Gastrocnemius medialis (tissue), 4 donors: Measurements from ENCODE around the gene NOP14.

Source experiments
- CTCF ChIP-seq, 5 experiments: fragments of 450-650 bp in 3 of 5; fragments of 200-600 bp in 2 of 5; sonication (generic) in 2 of 5; IDR thresholded peaks in 4 of 5; conservative IDR thresholded peaks in 1 of 5; 1 replicate in 4 of 5; 2 replicates in 1 of 5; pipeline ENCODE4 v1.5.1; 2016 to 2019; ENCODE audit warnings: antibody characterized with exemption in 5 of 5, mild to moderate bottlenecking in 3 of 5, moderate library complexity in 3 of 5
- POLR2A ChIP-seq, 2 donors: fragments of 450-650 bp; IDR thresholded peaks; one replicate each; pipeline ENCODE4 v1.6.1; 2017; ENCODE audit warnings: antibody characterized with exemption in 2 of 2, mild to moderate bottlenecking in 2 of 2, moderate library complexity in 2 of 2

GRCh38 chr4:3009422-3009821 lies 46.2 kb upstream of the NOP14 start:
- TF ChIP-seq CTCF (IDR thresholded peaks at IDR 0.05 in 4 of 5, conservative IDR thresholded peaks at IDR 0.05 in 1 of 5) (no peak), POLR2A (IDR thresholded peaks at IDR 0.05) (no peak)
